HG02759 (cell line): ENCODE results near the gene LYZL2.
"Not testable (repeated sequence)": the region's sequence is repeated elsewhere in the genome, so short reads cannot be mapped to it uniquely, and the experiment has no call there.

ENCODE experiments used
- ATAC-seq: cut with Tn5 transposase; IDR thresholded peaks from one replicate; pipeline ENCODE4 v1.9.1; 2021; ENCODE audit warnings: mild to moderate bottlenecking, moderate library complexity; ENCODE audit not compliant: unreplicated experiment

LYZL2 gene

DNA sequence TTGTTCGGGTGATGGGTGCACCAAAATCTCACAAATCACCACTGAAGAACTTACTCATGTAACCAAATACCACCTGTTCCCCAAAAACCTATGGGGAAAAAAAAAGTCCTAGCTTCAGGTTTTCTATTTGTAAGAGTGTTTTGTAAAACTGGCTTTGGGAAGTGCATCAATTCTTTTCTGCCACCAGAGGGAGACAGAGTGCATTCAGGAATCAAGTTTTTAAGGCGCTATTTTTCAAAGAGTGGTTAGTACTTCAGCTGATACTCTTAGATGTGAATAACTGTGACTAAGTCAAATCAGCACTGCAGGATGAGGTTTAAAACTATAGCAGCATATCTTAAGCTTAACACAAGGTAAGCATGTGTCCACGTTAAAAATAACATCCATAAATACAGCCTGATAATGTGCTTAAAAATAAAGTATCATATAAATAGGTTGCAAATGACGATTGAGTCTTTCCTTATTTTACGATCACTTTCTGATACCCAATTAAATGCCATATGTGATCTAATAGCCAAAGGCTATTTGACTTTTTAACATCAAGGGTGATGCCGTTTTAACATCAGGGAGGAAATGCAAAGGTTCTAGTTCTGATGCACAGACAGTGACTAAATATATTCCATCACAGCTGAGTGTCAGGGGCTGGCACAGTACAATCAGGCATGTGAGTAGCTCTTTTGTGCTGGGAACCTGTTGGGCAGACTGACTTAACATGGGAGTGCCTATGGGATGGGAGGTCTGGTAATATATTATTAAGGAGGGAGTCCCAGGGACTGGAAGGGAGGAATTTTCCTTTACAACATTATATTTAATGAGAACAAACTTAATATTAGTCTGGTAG is 10.6 kb upstream of the LYZL2 start:
- ATAC-seq = no peak

DNA sequence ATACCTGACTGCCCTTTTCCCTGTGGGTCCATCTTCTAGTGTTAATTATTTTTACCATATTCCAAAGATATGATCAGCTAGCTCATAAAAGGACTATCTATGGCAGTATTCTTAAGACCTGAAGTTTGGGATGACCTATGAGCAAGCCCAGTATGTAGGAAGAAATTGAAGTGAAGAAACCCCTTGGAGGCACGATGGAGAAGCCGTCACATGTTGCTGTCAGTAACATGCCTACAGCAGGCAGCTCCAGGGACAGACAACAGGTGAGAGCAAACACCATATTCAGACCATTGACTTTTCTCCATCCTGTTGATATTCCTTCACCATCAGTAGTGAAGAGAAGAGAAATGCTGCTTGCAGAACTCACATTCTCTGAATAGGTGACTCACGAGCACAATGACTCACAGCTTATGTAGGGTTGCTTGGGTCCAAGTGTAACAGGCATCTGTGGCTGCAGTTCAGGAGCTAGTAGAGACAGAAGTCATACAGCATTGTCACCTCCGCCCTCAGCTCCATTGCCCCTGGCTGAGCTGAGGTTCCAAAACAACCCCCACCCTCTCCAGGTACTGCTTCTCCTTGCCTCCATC is 8.4 kb upstream of the LYZL2 start:
- ATAC-seq = no peak

GRCh38 chr10:30631188-30631587 is 1.6 kb upstream of the LYZL2 start:
- no peak for ATAC-seq

DNA sequence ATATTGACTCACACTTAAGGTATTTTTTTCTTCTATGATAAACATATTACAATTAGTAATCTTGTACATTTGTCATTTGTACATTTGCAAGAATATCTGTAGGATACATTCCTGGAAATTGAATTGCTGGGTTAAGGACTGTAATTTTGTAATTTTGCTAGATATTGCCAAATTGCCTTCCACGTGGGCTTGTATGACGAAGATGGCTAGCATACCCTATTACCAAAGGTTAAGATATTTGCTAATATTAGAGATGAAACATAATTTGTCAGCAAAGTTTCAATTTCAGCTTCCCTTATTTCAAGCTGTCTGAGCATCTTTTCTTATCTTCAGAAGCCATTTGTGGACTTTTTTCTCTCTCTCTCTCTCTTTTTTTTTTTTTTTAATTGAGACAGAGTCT is 1.0 kb upstream of the LYZL2 start:
- ATAC-seq = no peak

DNA sequence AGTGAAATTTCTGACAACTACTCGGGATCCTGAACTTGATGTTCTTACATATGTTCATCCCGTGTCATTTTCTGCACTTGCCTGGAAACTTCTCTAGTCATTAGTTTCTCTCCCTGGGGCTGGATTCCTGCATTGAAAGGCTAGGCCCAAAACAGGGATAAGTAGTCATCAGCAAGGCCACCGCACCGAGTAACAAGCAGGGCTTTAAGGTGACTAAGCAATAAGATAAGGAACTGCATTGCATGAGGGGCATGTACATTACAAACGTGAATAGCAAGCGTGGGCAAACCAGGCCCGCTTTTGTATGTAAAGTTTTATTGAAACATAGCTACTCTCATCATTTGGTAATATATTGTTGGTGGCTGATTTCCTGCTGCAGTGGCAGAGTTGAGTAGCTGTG is 977 bp downstream of the LYZL2 start:
- not testable (repeated sequence) for ATAC-seq

DNA sequence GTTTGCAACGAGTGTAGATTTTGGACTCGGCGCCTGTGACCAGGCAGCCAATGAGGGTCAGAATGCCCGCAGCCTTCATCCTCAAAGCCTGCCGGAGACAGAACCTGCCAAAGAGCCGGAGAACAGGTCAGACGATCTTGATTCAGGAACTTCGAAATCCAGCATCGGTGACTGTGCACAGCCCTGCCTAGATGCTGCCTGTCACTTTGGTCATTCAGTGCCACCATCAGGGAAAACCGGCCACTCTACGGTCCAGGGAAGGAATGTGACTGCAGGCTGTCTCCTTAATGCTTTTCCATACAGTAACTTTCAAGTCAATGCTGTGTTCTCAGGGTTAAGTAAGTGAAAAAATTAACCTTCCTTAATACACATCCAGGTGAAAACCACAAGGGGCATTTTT is 2.7 kb downstream of the LYZL2 start:
- not testable (repeated sequence) for ATAC-seq

GRCh38 chr10:30626196-30626595 is 3.4 kb downstream of the LYZL2 start:
- ATAC-seq = not testable (repeated sequence)

GRCh38 chr10:30625080-30625479 is 4.5 kb downstream of the LYZL2 start:
- ATAC-seq = no peak

GRCh38 chr10:30619966-30620365 is 9.6 kb downstream of the LYZL2 start:
- no peak for ATAC-seq

DNA sequence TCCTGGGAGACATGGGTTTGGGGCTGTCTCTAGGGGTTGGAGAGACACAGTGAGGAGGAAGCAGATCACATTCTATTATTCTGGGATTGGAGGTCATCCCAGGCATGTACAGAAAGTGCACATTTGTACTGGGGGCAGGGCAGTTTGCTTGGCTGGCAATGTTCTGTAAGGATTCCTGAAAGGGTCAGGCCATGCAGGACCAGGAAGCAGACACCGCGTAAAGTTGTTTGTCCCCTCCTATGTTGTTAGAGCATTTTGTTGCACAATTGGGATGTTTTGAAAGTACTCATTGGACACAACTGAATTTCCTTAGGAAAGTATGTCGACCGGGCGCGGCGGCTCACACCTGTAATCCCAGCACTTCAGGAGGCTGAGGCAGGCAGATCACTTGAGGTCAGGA is 12.5 kb downstream of the LYZL2 start:
- ATAC-seq = no peak

DNA sequence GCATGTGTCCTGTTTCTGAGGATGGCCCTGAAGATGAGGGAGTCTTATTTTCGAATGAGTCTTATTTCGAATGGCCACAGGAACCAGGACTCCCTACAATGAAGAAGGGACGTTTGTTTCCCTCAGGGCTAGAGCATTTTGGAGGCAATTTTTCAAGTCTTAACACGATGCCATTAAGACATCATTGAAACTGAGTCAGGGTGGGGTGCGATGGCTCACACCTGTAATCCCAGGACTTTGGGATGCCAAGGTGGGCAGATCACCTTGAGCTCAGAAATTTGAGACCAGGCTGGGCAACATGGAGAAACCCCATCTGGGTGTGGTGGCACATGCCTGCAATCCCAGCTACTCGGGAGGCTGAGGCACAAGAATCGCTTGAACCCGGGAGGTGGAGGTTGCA is 18.5 kb downstream of the LYZL2 start:
- not testable (repeated sequence) for ATAC-seq

DNA sequence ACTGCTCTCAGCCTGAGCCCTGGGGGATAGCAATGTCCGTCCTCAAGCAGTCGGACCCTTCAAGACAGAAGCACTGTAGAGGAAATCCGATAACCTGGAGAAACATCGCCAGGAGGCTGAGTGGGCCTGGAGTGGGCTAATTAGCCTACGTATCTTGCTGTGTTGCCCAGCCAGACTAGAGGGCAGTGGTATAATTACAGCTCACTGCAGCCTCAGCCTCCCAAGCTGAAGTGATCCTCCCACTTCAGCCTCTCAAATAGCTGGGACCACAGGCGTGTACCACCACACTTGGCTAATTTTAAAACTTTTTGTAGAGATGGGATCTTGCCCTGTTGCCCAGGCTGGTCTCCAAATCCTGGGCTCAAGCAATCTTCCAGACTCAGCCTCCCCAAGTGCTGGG is 21.7 kb downstream of the LYZL2 start:
- ATAC-seq = no peak

- no peak for ATAC-seq
Observed at GRCh38 chr10:30606313-30606712, 23.2 kb downstream of the LYZL2 start.

GRCh38 chr10:30605341-30606121 is 24.0 kb downstream of the LYZL2 start:
- not testable (repeated sequence) for ATAC-seq

GRCh38 chr10:30603589-30603988 is 26.0 kb downstream of the LYZL2 start:
- ATAC-seq = no peak

- no peak for ATAC-seq
Observed at GRCh38 chr10:30602747-30603146, 26.8 kb downstream of the LYZL2 start.

GRCh38 chr10:30600005-30600404 is 29.5 kb downstream of the LYZL2 start:
- no peak for ATAC-seq

GRCh38 chr10:30598105-30598776 is 31.3 kb downstream of the LYZL2 start:
- no peak for ATAC-seq

DNA sequence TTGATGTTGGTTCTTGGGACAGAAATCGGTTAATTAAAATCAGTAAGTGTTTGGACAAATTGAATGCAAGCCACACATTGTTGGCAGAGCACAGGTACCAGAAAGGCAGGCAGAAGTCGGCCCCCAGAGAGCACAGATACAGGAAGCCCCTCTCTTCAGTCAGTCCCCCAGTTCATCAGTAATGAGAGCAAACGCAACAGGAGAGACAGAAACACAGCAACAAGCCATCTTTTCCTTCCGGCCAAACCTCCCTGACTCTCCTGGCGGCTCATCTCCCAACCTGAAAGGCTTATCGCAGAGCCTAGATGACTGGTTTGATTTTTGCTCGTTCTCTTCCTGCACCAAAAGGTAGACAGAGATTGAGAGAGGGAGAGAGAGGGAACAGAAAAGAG is 32.1 kb downstream of the LYZL2 start:
- ATAC-seq = not testable (repeated sequence)

DNA sequence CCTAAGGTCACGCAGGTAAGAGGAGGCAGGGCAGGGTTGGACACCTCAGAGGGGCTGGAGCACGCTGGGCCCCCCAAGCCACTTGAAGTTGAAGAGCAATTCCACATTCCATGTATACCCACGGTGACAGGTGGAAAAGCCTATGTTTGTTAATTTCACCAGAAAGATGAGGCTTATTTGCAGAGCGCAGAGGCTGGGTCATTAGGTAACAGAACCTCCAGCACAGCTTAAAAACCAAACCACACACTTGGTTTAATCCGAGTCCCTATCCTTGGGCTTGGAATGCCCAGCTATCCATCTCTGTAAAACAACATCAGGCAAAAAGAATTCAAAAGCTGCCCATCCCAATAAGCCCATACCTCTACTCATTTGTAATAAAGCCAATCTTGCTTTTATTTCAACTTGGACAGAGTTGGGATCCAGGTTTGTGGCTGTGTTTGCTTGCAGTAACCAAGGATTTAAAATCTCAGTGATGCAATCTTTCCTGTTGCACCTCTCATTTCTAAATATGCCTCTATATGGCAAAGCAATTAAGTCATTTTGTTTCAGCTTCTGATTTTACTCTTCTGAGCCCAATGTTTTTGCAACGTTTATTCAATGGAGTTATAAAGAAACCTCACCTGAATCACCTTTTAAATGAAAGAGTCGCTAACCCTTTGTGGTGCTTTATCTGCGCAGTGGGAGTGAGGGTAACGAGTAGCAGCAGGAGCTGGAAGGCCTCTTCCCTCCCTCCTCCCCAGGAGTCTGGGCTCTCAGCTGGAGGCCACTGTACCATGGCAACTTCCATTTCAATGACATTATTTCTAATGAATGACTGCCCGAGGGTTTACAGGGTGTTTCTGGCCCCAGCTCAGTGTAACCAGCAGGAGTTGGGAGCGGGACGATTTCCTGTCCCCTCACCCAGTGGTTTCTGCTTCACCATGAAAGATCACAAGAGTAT is 32.8 kb downstream of the LYZL2 start:
- not testable (repeated sequence) for ATAC-seq
